HG03135 (cell line): ENCODE data around the gene ZMYND19.
"Not testable (repeated sequence)": the region's sequence is repeated elsewhere in the genome, so short reads cannot be mapped to it uniquely, and the experiment has no call there.

ENCODE experiments used
- ATAC-seq: cut with Tn5 transposase; IDR thresholded peaks from one replicate; pipeline ENCODE4 v1.9.1; 2021; ENCODE audit warnings: mild to moderate bottlenecking, moderate library complexity; ENCODE audit not compliant: unreplicated experiment

The ZMYND19 gene

DNA sequence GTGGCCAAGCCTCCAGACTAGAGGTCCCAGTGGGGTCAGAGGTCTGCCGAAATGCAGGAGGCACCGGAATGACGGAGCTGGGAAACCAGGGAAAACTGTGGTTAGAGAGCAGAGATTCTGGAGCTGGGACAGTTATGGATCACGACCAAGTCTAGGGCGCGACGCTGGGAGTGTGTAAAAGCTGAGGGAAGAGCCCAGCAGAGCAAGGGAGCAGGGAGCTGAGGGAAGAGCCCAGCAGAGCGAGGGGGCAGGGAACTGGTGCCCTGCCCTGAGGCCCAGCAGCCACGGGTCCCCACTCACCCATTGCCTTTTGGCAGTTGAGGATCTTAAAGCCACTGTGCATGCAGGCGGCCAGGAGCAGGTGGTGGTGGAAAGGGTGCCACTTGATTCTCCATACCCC is 26.2 kb downstream of the ZMYND19 start:
- ATAC-seq = no peak

DNA sequence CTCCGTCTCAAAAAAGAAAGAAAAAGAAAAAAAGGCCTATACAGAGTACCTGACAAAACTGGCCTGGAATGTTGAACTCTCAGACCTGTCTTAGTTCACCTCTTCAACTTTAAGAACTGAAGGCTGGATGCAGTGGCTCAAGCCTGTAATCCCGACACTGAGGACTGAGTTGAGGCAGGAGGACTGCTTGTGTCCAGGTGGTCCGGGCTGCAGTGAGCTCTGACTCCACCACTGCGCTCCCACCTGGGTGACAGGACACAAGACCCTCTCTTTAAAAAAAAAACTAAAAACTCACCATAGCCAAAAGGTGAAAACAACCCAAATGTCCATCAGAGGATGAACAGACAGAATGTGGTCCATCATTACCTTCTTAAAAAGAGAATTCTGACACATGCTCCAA is 32.2 kb downstream of the ZMYND19 start:
- no peak for ATAC-seq

DNA sequence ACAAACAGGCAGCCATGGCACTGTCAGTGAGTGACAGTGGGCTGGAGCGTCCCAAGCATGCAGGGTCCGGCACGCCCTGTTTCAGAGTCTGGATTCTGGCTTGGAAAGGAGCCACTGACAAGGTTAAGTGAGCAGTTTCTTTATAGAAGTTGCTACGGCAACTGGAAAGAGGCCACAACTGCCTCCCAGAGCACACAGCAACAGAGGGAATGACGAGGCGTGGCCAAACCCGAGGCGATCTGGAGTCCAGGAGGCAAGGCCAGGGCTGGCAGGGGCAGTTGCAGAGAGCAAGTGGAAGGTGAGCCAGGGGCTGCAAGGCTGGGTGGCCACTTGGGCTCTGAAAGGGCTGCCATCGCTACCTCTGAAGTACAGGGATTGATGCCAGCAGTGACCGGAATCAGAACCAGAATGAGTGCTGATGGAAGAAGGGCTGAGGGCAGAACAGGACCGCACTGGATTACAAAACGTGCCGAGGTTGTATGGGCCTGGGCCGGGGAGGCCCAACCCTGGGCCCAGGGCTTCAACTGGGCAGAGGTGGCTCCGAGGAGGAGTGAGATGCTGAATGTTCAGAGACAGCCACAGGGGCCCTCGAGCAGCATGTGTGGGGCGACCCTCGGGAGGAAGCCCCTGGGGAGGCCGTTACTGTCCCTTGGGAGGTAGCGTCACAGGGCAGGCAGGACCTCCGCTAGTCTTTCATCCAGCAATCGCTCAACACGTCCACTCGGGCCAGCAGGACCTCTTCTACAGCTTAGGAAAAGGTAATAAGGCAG is 34.1 kb downstream of the ZMYND19 start:
- ATAC-seq = no peak

DNA sequence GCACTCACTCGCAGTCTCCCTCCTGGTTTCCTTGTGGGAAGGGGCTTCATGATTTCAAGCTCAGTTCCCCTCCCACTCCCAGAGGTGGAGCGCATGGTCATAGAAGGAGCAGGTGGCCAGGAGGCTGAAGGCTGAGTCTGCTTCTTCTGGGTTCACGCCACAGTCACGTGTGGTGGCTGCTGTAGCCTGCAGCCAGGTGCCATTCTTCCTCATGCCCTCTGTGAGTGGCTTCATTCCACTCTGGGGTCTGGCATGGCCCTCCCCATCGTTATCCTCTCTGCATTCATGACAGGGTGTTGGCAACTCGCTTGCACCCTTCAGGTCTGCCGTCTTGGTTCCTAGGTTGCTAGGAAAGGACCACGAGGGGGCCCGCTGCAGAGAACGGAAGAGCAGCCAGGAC is 35.1 kb downstream of the ZMYND19 start:
- ATAC-seq = no peak

DNA sequence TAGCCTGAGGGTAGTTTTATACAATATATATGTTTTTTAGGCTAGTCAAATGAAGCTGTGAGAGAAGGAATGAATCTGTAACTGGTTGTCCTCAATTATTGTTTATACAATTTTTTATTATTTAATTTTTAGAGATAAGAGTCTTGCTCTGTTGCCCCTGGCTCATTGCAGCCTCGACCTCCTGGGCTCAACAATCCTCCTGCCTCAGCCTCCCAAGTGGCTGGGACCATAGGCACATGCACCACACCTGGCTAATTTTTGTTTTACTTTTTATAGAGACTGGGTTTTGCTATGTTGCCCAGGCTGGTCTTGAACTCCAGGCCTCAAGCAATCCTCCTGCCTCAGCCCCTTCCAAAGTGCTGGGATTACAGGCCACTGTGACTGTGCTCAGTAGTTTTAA is 36.0 kb downstream of the ZMYND19 start:
- ATAC-seq = no peak

DNA sequence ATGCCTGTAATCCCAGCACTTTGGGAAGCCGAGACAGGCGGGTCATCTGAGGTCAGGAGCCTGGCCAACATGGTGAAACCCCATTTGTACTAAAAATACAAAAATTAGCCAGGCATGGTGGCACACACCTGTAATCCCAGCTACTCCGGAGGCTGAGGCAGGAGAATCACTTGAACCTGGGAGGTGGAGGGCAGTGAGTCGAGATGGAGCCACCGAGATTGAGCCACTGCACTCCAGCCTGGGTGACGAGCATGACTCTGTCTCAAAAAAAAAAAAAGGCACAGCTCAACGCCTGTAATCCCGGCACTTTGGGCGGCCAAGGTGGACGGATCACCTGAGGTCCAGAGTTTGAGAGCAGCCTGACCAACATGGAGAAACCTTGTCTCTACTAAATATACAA is 36.7 kb downstream of the ZMYND19 start:
- ATAC-seq = not testable (repeated sequence)

DNA sequence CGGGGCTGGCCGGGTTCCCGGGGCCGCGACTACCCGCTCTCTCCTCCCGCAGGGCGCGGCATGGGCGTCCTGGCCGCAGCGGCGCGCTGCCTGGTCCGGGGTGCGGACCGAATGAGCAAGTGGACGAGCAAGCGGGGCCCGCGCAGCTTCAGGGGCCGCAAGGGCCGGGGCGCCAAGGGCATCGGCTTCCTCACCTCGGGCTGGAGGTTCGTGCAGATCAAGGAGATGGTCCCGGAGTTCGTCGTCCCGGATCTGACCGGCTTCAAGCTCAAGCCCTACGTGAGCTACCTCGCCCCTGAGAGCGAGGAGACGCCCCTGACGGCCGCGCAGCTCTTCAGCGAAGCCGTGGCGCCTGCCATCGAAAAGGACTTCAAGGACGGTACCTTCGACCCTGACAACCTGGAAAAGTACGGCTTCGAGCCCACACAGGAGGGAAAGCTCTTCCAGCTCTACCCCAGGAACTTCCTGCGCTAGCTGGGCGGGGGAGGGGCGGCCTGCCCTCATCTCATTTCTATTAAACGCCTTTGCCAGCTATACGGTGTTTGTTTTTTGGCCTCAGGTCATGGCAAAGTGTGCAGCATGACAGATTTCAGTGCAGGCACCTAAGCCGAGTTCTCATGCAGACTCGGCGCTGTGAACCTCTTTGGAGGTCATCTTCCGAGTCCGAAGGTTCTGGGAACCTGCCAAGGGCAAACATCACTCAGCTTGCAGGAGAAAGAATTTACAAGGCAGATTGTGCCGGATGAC is 38.1 kb downstream of the ZMYND19 start:
- ATAC-seq = peak; percentile 11

DNA sequence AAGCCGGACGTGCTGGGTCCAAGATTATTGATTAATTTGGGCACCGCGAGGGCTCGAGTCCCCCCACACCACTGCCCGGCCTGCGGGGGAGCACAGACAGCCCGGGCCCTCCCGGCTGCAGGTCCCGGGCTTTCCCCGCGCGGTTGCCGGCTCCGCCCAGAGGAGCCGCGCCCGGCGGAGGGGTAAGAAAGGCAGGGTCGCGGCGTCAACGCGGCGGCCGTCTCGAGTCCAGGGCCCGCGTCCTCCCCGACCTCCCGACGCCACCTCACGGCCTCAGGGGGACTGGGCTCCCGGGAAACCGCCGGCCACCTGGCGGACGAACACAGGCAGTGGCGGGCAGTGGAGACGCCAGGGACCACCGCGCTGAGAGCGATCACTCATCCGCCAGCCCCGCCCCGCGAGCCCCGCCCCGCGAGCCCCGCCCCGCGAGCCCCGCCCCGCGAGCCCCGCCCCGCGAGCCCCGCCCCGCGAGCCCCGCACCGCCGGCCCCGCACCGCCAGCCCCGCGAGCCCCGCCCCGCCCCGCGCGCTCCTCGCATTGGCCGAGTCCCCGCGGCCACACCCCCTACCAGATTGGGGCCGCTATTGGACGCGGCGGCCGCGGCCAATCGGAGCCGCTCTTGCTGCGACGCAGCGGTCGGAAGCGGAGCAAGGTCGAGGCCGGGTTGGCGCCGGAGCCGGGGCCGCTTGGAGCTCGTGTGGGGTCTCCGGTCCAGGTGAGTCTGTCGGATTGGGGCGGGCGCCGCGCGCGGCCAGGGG is 38.9 kb downstream of the ZMYND19 start, which contains the start of gene MRPL41:
Gene MRPL41, plus strand, starts transcription at position 616 of the 758 bp plus-strand sequence. CDS start 203 bp downstream, outside the sequence.
- peak; percentile 74 for ATAC-seq

DNA sequence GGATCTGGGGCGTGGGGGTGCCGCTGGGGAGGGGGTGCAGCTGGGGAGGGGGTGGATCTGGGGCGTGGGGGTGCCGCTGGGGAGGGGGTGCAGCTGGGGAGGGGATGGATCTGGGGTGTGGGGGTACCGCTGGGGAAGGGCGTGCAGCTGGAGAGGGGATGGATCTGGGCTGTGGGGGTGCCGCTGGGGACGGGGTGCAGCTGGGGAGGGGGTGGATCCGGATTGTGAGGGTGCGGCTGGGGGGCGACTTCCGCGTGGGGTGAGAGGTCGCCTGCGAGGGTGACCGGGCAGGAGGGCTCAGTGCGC is 39.4 kb downstream of the ZMYND19 start:
- not testable (repeated sequence) for ATAC-seq

DNA sequence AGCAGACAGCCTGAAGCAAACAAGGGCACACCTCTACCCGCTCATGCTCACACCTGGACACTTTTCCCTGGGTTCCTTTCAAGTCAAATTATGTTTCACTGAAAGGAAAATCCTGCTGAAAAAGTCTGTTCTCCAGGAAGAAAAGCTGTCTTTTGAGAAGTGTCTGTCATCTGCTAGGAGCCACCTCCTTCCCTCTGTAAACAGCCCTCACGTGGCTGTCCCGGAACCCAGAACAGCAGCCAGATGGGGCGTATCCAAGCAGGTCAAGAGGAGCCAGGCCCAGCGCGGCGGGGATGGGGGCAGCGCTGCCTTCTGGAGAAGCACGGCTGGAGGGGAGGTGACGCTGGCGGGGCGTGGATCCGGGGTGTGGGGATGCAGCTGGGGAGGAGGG is 40.1 kb downstream of the ZMYND19 start, which contains the start of gene PNPLA7:
Gene PNPLA7, minus strand, starts transcription at position 172 of the 391 bp plus-strand sequence. CDS start 205 bp downstream, outside the sequence.
- no peak for ATAC-seq

DNA sequence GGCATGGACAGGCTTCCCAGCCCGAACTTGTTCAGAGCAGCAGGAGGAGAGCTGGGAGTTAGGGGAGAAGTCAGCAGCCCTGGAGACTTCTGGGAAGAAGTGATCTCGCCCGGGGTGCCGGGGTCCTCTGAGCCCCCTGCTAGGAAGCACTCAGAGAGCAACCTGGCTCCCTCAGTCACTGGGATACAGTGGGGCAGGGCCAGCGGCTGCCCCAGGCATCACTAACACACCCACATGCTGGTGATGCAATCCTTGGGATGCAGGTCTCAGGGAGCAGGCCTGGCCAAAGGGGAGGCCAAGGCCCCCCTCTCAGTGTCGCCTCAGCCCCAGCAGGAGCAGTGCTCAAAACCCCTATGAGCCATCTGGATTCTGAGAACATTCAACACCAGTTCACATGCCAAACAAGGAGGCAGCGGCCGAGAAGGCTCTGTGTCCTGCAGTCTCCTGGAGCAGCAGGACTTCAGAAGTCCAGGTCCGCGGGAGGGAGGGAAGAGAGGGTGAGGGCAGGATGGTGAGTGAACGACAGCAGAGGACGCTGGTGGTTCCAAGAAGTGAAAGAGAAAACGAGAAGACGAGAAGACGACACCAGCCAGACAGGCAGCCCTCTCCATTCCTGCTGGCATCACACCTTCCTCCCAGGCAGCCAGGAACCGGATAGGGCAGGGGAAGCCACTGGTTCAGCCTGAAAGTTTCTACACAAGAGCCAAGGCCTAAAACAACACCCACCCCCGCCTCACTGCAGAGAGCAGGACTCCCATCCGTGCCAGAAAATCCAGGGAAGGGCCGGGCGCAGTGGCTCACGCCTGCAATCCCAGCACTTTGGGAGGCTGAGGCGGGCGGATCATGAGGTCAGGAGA is 42.4 kb downstream of the ZMYND19 start:
- ATAC-seq = no peak

DNA sequence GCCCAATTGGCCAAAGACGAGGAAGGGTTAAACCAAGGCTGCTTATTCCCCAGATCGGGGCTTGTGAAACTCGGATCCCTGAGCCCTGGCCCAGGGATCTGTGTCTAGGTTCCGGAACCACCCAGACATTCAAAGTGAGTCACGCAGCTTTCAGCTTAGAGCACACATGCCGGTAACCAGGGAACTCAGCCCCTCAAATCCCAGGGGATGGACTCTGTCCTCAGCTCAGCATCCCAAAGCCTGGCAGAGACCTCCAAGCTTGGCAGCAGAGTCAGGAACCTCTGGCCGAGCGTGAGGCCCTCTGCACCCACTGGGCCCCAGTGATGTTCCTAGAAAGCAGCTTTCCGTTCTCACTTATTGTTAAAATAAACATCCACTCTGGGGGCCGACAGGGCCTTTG is 45.2 kb downstream of the ZMYND19 start:
- ATAC-seq = no peak

DNA sequence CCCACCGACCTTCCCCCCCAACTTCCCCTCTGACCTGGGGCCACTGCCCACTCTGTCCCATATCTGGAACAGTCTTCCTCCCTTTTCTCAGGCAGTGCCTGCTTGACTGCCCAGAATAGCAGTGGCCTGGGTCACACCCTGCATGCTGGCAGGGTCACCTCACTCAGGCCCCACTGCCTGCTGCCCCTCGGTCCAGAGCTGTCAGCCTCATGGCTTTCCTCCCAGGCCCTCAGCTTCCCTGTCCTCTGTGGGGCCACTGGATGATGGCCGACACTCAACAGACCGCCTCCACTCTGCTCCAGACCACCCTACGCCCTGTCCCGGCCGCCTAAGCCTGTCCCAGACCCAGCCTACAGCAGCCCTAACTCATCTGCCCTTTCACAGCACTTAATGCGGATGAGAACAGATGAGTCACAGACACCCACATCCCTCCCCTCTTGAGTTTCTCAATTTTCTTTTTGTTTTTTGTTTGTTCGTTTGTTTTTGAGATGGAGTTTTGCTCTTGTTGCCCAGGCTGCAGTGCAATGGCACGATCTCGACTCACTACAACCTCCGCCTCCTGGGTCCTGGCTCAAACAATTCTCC is 46.0 kb downstream of the ZMYND19 start:
- ATAC-seq = no peak

DNA sequence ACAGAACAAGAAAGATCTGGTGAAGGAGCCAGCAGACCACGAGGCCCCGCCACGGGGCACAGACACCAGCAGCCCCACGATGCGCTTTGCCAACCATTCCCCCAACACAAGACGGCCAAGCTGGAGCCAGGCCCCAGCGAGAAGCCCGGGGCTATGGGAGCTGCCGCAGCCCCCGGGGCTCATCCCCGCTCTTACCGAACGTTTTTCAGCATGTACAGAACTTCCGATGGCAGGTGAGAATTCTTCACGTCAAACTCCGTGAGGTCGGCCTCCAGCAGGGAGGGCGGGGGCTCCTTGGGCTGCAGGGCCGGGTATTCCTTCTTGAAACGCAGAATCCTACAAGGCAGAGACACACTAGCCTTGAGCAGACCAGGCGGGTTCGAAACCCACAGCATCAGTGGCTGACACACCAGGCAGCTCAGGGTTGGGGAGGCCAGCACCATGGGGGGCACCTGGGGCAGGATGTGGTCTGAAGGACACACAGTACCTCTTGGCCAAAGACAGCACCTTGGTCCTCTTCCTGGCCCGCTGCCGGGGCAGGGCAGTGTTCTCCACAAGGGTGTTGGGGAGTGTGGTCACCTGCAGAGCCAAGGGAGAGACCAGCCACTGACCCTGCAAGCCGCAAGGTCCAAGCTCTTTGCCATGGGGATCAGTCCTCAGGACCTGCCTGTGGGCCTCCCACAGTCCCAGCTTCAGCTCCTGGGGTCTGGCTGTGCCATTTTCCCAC is 46.9 kb downstream of the ZMYND19 start:
- ATAC-seq = no peak

DNA sequence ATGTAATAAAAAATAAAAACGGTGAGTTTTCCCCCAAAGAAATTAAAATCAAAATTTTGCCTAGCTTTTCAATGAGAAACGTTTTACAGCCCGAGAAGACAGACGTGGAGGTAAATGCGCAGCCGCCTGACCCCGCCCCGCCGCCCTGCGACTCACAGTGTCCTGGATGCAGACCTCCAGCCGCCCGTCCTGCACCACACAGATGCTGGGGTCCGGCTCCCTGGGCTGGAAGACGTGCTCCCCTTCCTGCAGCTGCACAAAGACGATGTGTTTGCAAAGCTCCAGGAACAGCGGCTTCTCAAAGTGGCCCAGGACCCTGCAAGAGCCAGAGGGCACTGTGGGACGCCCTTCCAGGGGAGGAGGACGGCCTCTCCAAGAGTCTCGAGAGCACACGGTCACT is 47.8 kb downstream of the ZMYND19 start:
- ATAC-seq = no peak

DNA sequence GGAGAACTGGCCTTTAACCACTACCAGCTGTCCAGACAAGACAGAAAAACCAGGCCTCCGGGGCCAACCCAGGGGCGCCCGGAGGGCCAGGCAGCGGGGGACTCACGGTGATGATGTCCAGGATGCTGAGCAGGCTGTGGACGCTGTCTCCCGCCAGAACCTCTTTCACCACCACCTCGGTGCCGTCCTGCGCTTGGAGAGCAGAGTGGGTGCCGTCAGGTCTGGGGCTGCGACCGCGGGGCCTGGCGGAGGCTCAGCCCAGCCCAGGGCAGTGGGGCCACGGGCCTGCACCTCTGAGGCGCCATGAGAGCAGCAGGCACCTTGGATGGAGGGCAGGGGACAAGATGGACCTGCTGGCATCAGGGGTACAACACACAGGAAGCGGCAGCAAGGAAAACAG is 49.8 kb downstream of the ZMYND19 start:
- ATAC-seq = no peak

DNA sequence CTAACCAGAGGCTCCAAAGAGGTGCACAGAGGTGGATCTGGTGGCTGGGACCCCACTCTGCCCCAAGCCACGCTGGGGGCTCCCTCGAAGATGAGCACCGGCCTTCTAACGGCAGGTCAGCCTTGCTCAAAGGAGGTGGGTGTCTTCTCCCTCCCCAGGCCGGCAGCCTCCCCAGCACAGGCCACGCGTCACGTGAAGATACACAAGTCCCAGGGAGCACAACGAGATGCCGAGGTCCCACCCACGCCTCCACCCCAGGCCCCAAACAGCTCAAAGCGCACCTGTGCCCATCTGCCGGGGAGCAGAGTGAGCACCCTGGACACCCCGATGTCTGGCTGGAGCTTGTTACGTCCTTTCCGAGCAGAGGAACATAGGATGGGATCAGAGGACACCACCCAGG is 52.3 kb downstream of the ZMYND19 start:
- ATAC-seq = no peak

DNA sequence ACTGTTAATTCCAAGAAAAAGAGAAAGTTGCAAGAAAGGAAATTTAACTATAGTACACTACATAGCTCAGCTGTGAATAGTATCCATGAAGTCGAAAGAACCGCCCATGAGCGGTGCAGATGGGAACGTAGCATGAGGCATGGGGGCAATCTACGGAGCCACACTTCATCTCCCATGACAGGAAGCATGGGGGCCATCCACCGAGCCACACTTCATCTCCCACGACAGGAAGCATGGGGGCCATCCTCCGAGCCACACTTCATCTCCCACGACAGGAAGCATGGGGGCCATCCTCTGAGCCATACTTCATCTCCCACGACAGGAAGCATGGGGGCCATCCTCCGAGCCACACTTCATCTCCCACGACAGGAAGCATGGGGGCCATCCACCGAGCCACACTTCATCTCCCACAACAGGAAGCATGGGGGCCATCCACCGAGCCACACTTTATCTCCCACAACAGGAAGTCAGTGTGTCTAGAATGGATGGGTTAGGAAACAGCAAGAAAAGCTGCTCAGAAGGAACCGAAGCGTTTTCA is 53.6 kb downstream of the ZMYND19 start:
- ATAC-seq = not testable (repeated sequence)

DNA sequence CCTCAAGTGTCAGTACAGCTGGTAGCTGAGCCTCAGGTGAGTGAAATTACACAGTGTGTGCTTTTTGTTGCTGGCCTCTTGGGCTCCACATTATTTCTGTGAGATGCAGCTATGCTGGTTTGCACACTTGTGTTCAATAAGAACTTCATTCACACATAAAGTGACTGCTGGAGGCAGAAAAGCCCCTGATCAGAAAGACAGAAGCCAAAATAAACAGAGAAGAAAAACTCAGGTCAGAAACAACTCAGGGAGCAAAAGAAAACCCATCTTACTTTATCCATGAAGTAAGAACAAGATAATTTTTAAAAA is 55.2 kb downstream of the ZMYND19 start:
- ATAC-seq = no peak
